HFFc6 (cell line): ENCODE results near the gene ABCA4. TPM values are rescaled to one million over a fixed set of nuclear protein-coding genes. Genes with fewer than 3 reads are reported as not detected.
"Not testable (repeated sequence)": the region's sequence is repeated elsewhere in the genome, so short reads cannot be mapped to it uniquely, and the experiment has no call there.

Source experiments
- DNase-seq: peaks from one replicate; pipeline ENCODE4 v3.0.0-alpha.2; 2018
- H3K27ac Mint-ChIP-seq: 2 replicates; pipeline ENCODE4 v1.8.0; 2020; ENCODE audit warnings: mild to moderate bottlenecking, mixed read lengths
- H3K27me3 Mint-ChIP-seq: 2 replicates; pipeline ENCODE4 v1.8.0; 2021; ENCODE audit warnings: mild to moderate bottlenecking, moderate library complexity, mixed read lengths; ENCODE audit not compliant: insufficient read depth
- H3K36me3 Mint-ChIP-seq: 2 replicates; pipeline ENCODE4 v1.8.0; 2021; ENCODE audit warnings: low read depth, mixed read lengths
- H3K4me1 Mint-ChIP-seq: 2 replicates; pipeline ENCODE4 v1.8.0; 2020; ENCODE audit warnings: low read depth, mixed read lengths
- H3K4me3 Mint-ChIP-seq: 2 replicates; pipeline ENCODE4 v1.8.0; 2020; ENCODE audit warnings: mild to moderate bottlenecking, moderate library complexity, mixed read lengths
- H3K9me3 Mint-ChIP-seq: 2 replicates; pipeline ENCODE4 v1.8.0; 2020; ENCODE audit warnings: mild to moderate bottlenecking, mixed read lengths
- CTCF ChIP-seq: fragments of 200-600 bp; sonication (generic); IDR thresholded peaks from 2 replicates; pipeline ENCODE4 v1.5.0; 2021; ENCODE audit warnings: antibody characterized with exemption, mild to moderate bottlenecking
- total RNA-seq, 6 experiments: library from RNA; stranded (reverse); fragmentation: NEBNext Ultra II Directional; extraction: Animal tissue kit (Norgen Biotek cat#: 25700); gene quantifications; 2 replicates in 1 of 6; 3 replicates in 5 of 6; pipeline ENCODE4 v1.2.3, GENCODE V29; 2021

The ABCA4 gene
- total RNA-seq, 6 experiments from 2014 or later = 0.03 to 0.09 (median 0.05) TPM; not detected in 3

- Mint-ChIP-seq H3K36me3 (no peaks in the 10 kb centered on the region), H3K4me1 (peaks cover 6% of the 10 kb centered on the region), H3K9me3 (no peaks in the 10 kb centered on the region), H3K27me3 (peaks cover 14% of the 10 kb centered on the region), H3K4me3 (no peak overlapping the region), H3K27ac (no peak overlapping the region)
- no peak for DNase-seq
- no peak for TF ChIP-seq CTCF
Observed at GRCh38 chr1:94004924-94005323, 116.0 kb downstream of the ABCA4 start.

- Mint-ChIP-seq H3K4me3 (no peak overlapping the region), H3K27ac (no peak overlapping the region), H3K36me3 (no peaks in the 10 kb centered on the region), H3K9me3 (no peaks in the 10 kb centered on the region), H3K4me1 (no peaks in the 10 kb centered on the region; the same call in 1 of the 2 replicates), H3K27me3 (peaks cover 10% of the 10 kb centered on the region)
- TF ChIP-seq CTCF = no peak
- no peak for DNase-seq
Observed at GRCh38 chr1:94002046-94002787, 118.7 kb downstream of the ABCA4 start.

GRCh38 chr1:94001397-94002045 is 119.4 kb downstream of the ABCA4 start:
- Mint-ChIP-seq H3K27me3 (peaks cover 10% of the 10 kb centered on the region), H3K36me3 (no peaks in the 10 kb centered on the region), H3K9me3 (no peaks in the 10 kb centered on the region), H3K4me3 (no peak overlapping the region), H3K4me1 (no peaks in the 10 kb centered on the region; the same call in 1 of the 2 replicates), H3K27ac (no peak overlapping the region)
- DNase-seq = no peak
- TF ChIP-seq CTCF = no peak

GRCh38 chr1:94000510-94001282 is 120.3 kb downstream of the ABCA4 start:
- Mint-ChIP-seq H3K4me3 (no peak overlapping the region), H3K27ac (no peak overlapping the region), H3K36me3 (no peaks in the 10 kb centered on the region), H3K4me1 (no peaks in the 10 kb centered on the region; the same call in 1 of the 2 replicates), H3K27me3 (peaks cover 14% of the 10 kb centered on the region), H3K9me3 (no peaks in the 10 kb centered on the region)
- no peak for TF ChIP-seq CTCF
- no peak for DNase-seq

GRCh38 chr1:93999840-94000415 is 121.0 kb downstream of the ABCA4 start:
- no peak for TF ChIP-seq CTCF
- H3K4me1 Mint-ChIP-seq = no peaks in the 10 kb centered on the region; the same call in 1 of the 2 replicates
- peaks cover 14% of the 10 kb centered on the region for H3K27me3 Mint-ChIP-seq
- no peaks in the 10 kb centered on the region for H3K9me3 Mint-ChIP-seq
- no peak overlapping the region for H3K27ac Mint-ChIP-seq
- no peak for DNase-seq
- no peak overlapping the region for H3K4me3 Mint-ChIP-seq
- no peaks in the 10 kb centered on the region for H3K36me3 Mint-ChIP-seq

GRCh38 chr1:93998532-93998931 is 122.4 kb downstream of the ABCA4 start:
- H3K9me3 Mint-ChIP-seq, H3K27ac Mint-ChIP-seq, DNase-seq, H3K4me3 Mint-ChIP-seq, H3K36me3 Mint-ChIP-seq, H3K4me1 Mint-ChIP-seq: not testable (repeated sequence)
- H3K27me3 Mint-ChIP-seq = peaks cover 12% of the 10 kb centered on the region
